Ovary (tissue), 9 donors: Measurements from ENCODE around the gene GREB1L. TPM values are rescaled to one million over a fixed set of nuclear protein-coding genes. Genes with fewer than 3 reads are reported as not detected.

ENCODE experiments used
- DNase-seq, 5 donors: peaks; one replicate each; pipeline ENCODE4 v3.0.0-alpha.2; 2019 to 2020
- H3K27ac ChIP-seq, 2 donors: fragments of 200-600 bp; one replicate each; pipeline versions ENCODE4 v1.5.1 to v1.8.0; 2019 to 2022
- H3K27me3 ChIP-seq: fragments of 200-600 bp; one replicate; pipeline ENCODE4 v1.8.0; 2022
- H3K36me3 ChIP-seq: fragments of 200-600 bp; sonication (generic); one replicate; pipeline ENCODE4 v1.5.1; 2019
- H3K4me1 ChIP-seq: one replicate; pipeline ENCODE4 v1.8.1; 2013; ENCODE audit warnings: mild to moderate bottlenecking, moderate library complexity; ENCODE audit not compliant: insufficient read depth
- H3K4me3 ChIP-seq: fragments of 200-600 bp; sonication (generic); one replicate; pipeline ENCODE4 v1.5.1; 2017
- H3K9me3 ChIP-seq, 2 donors: fragments of 200-600 bp in 1 of 2; sonication (generic) in 1 of 2; one replicate each; pipeline versions ENCODE4 v1.5.1 to v1.8.1; 2013 to 2019; ENCODE audit warnings: mild to moderate bottlenecking in 1 of 2, moderate library complexity in 1 of 2
- EP300 ChIP-seq: sonication (generic); formaldehyde crosslinking; IDR thresholded peaks from one replicate; pipeline ENCODE4 v1.6.1; 2017; ENCODE audit warnings: antibody characterized with exemption
- POLR2A ChIP-seq: fragments of 450-650 bp; IDR thresholded peaks from one replicate; pipeline ENCODE4 v1.6.1; 2017; ENCODE audit warnings: antibody characterized with exemption, mild to moderate bottlenecking, moderate library complexity
- WGBS, 3 donors: extraction: QIAGEN DNeasy Blood & Tissue Kit in 1 of 3; methylation state at CpG; one replicate each; pipeline versions ENCODE4 v1.1.5 to v1.1.7; 2013 to 2017; 5-methylcytosine and 5-hydroxymethylcytosine counted together
- intact Hi-C, 4 donors: fragments of 100-400 bp; cut with DNase I; formaldehyde crosslinking; loops; one replicate each; pipeline versions ENCODE4 v1.11.0 to v1.15.1; 2022 to 2023
- polyA plus RNA-seq, 2 donors: library from polyadenylated mRNA; stranded (reverse); fragments of 200-250 nt in 1 of 2; fragments of 350-450 nt in 1 of 2; fragmentation: Illumina TruSeq in 1 of 2; extraction: RNeasy Lipid Tissue Mini Kit (QIAGEN cat#74804) in 1 of 2; gene quantifications; one replicate each; pipeline ENCODE4 v1.2.3, GENCODE V29; 2013 to 2014
- total RNA-seq, 7 donors: library from RNA; depleted of rRNA in 2 of 7; stranded (reverse); fragments of >200 nt in 2 of 7; fragmentation: NEBNext Ultra II Directional in 3 of 7; extraction: Animal tissue kit (Norgen Biotek cat#: 25700) in 3 of 7; gene quantifications; one replicate each; pipeline versions ENCODE4 v1.1.0 to v1.2.4, GENCODE V29; 2016 to 2023
- TF ChIP-seq, protein P1 (sequence below), 3 donors: fragments of 450-650 bp in 2 of 3; fragments of 200-600 bp in 1 of 3; IDR thresholded peaks; one replicate each; pipeline versions ENCODE4 v1.5.1 to v1.8.0; 2016 to 2022; ENCODE audit warnings: antibody characterized with exemption in 3 of 3, mild to moderate bottlenecking in 1 of 3
- donor health status: DM: no; HTN: no; CAD: no; lungs with moderate emphysema.
- donor health status: DM: no; HTN: no; CAD: no.
- donor health status: Bipolar disorder and iron deficiency.
- donor health status: DM: yes; HTN: yes; CAD: no.
- donor health status: DM: no; HTN: no; CAD: no.
- donor health status: DM: yes; HTN: yes; CAD: no.

Gene GREB1L
- total and polyA plus RNA-seq, 9 donors = 2.4 to 22.8 (median 10.4) TPM

GRCh38 chr18:21408681-21409080, 166.6 kb downstream of the GREB1L start:
- DNase-seq = no peak
- H3K36me3 ChIP-seq = no peaks in the 10 kb centered on the region
- no peak overlapping the region for H3K27ac ChIP-seq
- no peaks in the 10 kb centered on the region for H3K4me1 ChIP-seq
- intact Hi-C loops = no loop called here
- no peaks in the 10 kb centered on the region for H3K27me3 ChIP-seq
- H3K9me3 ChIP-seq = no peaks in the 10 kb centered on the region
- WGBS, 3 donors = 85 to 98% (median 93%) methylated on average over 3 of the region's 3 CpGs
- H3K4me3 ChIP-seq = no peak overlapping the region
- TF ChIP-seq EP300 (no peak), POLR2A (no peak)
- TF ChIP-seq, protein P1, sequence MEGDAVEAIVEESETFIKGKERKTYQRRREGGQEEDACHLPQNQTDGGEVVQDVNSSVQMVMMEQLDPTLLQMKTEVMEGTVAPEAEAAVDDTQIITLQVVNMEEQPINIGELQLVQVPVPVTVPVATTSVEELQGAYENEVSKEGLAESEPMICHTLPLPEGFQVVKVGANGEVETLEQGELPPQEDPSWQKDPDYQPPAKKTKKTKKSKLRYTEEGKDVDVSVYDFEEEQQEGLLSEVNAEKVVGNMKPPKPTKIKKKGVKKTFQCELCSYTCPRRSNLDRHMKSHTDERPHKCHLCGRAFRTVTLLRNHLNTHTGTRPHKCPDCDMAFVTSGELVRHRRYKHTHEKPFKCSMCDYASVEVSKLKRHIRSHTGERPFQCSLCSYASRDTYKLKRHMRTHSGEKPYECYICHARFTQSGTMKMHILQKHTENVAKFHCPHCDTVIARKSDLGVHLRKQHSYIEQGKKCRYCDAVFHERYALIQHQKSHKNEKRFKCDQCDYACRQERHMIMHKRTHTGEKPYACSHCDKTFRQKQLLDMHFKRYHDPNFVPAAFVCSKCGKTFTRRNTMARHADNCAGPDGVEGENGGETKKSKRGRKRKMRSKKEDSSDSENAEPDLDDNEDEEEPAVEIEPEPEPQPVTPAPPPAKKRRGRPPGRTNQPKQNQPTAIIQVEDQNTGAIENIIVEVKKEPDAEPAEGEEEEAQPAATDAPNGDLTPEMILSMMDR (IDR thresholded peaks at IDR 0.05) = no peak

GRCh38 chr18:21433436-21433835, 191.4 kb downstream of the GREB1L start:
- H3K9me3 ChIP-seq = no peaks in the 10 kb centered on the region
- no peaks in the 10 kb centered on the region for H3K27me3 ChIP-seq
- no peak overlapping the region for H3K27ac ChIP-seq
- DNase-seq = no peak
- WGBS, 3 donors = 73 to 82% (median 75%) methylated on average over 1 of the region's 1 CpG
- H3K36me3 ChIP-seq = no peaks in the 10 kb centered on the region
- TF ChIP-seq EP300 (no peak), POLR2A (no peak)
- TF ChIP-seq, protein P1 (IDR thresholded peaks at IDR 0.05) = no peak
- no peak overlapping the region for H3K4me3 ChIP-seq
- intact Hi-C loops = no loop called here
- H3K4me1 ChIP-seq = no peaks in the 10 kb centered on the region

DNA sequence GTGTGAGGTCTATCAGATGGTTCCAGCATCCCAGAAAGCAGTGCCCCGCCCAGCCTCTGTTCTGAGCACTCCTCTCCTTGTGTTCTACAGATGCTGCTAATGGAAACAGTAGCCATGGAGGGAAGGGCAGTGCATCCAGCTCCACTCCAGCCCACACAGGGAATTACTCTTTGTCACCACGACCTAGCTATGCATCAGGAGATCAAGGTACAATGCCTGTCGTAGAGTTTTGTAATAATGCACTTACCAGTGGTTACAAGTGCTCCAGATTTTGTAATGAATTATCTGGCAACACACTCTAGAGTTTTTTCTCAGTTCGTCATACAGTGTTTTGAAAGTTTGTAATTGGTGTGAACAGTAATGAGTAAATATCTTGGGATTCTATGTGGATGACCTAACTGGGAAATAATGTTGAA, 197.4 kb downstream of the GREB1L start:
- intact Hi-C loops = no loop called here
- H3K4me1 ChIP-seq = no peaks in the 10 kb centered on the region
- H3K4me3 ChIP-seq = no peak overlapping the region
- WGBS, 3 donors = 68 to 73% (median 68%) methylated on average over 4 of the region's 4 CpGs
- no peaks in the 10 kb centered on the region for H3K27me3 ChIP-seq
- H3K9me3 ChIP-seq = no peaks in the 10 kb centered on the region
- H3K36me3 ChIP-seq = no peaks in the 10 kb centered on the region
- no peak for DNase-seq
- TF ChIP-seq EP300 (no peak), POLR2A (no peak)
- TF ChIP-seq, protein P1 (IDR thresholded peaks at IDR 0.05) = no peak
- no peak overlapping the region for H3K27ac ChIP-seq

DNA sequence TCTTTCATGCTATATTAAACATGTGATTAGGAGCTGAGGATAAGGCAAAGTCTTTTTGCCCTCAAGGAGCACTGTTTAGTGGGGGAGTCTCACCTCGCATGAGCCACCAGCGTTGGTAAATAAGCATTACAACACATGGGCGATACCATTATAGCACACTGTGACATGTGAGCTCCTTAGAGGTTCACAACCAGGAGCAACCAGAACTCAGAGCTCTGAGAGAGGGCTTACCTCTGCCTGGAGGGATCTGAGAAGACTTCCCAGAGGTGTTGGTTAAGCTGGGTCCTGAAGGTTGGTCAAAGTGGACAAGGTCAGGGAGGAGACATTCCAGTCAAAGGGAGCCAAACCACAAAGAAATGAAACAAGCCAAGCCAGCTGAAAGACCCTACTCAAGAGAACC, 199.6 kb downstream of the GREB1L start:
- Histone ChIP-seq H3K27ac (no peak overlapping the region), H3K4me1 (no peaks in the 10 kb centered on the region), H3K27me3 (no peaks in the 10 kb centered on the region), H3K36me3 (no peaks in the 10 kb centered on the region), H3K9me3 (no peaks in the 10 kb centered on the region), H3K4me3 (no peak overlapping the region)
- DNase-seq = no peak
- intact Hi-C loops = loop anchor here in 2 of 4 donors (5.0 kb wide), 2 partner anchors 244 to 249 kb away; no protein-coding TSS in a partner anchor
- TF ChIP-seq, protein P1 (IDR thresholded peaks at IDR 0.05) = no peak
- TF ChIP-seq POLR2A = no peak
- no peak for TF ChIP-seq EP300
- WGBS, 3 donors = 81 to 89% (median 89%) methylated on average over 3 of the region's 3 CpGs
